ENCODE measurements around the gene SHROOM1. TPM values are rescaled to one million over a fixed set of nuclear protein-coding genes. Genes with fewer than 3 reads are reported as not detected.

SHROOM1 gene
- polyA plus RNA-seq, 1 donor from 2014 or later, result 1.8 TPM

DNA sequence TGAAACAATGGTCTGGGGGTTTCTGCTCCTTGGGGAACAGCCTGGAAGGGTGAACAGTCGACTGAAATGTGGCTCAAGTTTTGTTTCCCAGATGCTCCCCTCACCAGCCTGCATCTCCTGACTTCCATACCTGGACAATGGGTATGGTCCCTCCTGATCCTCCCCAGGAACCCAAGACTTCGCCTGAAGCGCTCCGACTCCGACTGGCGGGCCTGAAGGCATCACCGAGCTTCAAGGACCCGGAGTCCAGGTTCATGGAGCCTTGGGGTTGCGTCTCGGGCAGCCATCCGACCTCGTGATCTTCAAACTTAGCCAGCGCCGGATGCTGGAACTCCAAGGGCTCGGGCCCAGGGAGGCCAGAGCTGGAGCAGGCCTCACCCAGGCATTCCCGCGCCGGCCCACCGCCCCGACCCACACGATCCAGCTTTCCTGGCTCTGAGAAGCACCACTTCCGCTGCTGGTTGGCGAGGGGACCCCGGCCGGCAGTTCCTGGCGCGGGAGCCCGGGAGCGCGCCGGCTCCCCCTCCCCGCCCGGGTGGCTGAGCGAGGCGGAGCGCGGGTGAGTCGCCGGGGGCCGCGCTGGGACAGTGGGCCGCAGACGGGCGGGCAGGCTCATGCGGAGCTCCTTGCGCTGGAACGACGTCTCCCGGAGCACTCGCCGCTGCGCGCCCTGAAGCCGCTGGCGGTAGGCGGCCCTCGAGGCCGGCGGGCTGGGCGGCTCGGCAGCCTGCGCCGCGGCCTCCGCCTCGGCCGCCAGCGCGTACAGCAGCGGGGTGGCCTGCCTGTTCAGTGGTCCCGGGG is 5.2 kb downstream of the SHROOM1 start:
- Histone ChIP-seq H2AFZ (ENCODE audit: low read depth, low read length) (no peak overlapping the region), H3K9ac (ENCODE audit: low read length) (no peak overlapping the region), H3K9me2 (ENCODE audit: insufficient read depth, low read length) (no peaks in the 10 kb centered on the region), H3K27me3 (ENCODE audit: insufficient read depth, low read depth, low read length) (peaks cover 72% of the 10 kb centered on the region), H3K36me3 (ENCODE audit: insufficient read depth, low read length) (no peaks in the 10 kb centered on the region), H3K4me3 (ENCODE audit: low read length) (no peak overlapping the region), H3F3A (ENCODE audit: insufficient read depth, low read length, poor library complexity, severe bottlenecking) (no peaks in the 10 kb centered on the region), H3K4me2 (ENCODE audit: low read length) (no peak overlapping the region), H3K27ac (ENCODE audit: low read length) (no peak overlapping the region), H3K79me2 (replicated peaks; ENCODE audit: insufficient read depth, low read length) (no peaks in the 10 kb centered on the region), H4K20me1 (ENCODE audit: insufficient read depth) (no peaks in the 10 kb centered on the region), H3K9me3 (ENCODE audit: low read length) (no peaks in the 10 kb centered on the region)
- TF ChIP-seq TAF1 (IDR thresholded peaks at IDR 0.05; ENCODE audit: low read depth) (no peak), RAD21 (conservative IDR thresholded peaks at IDR 0.05) (no peak), MXI1 (conservative IDR thresholded peaks at IDR 0.05; ENCODE audit: poor library complexity, severe bottlenecking) (no peak), POLR2AphosphoS5 (IDR thresholded peaks at IDR 0.05) (no peak), EP300 (conservative IDR thresholded peaks at IDR 0.05; ENCODE audit: poor library complexity, severe bottlenecking) (no peak), SMC3 (conservative IDR thresholded peaks at IDR 0.05; ENCODE audit: poor library complexity) (no peak), EZH2 (IDR thresholded peaks at IDR 0.05; ENCODE audit: borderline replicate concordance, insufficient read depth, low read length, poor library complexity, severe bottlenecking) (no peak), REST (IDR thresholded peaks at IDR 0.05; ENCODE audit: borderline replicate concordance) (no peak)
- TF ChIP-seq, protein P1, sequence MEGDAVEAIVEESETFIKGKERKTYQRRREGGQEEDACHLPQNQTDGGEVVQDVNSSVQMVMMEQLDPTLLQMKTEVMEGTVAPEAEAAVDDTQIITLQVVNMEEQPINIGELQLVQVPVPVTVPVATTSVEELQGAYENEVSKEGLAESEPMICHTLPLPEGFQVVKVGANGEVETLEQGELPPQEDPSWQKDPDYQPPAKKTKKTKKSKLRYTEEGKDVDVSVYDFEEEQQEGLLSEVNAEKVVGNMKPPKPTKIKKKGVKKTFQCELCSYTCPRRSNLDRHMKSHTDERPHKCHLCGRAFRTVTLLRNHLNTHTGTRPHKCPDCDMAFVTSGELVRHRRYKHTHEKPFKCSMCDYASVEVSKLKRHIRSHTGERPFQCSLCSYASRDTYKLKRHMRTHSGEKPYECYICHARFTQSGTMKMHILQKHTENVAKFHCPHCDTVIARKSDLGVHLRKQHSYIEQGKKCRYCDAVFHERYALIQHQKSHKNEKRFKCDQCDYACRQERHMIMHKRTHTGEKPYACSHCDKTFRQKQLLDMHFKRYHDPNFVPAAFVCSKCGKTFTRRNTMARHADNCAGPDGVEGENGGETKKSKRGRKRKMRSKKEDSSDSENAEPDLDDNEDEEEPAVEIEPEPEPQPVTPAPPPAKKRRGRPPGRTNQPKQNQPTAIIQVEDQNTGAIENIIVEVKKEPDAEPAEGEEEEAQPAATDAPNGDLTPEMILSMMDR (IDR thresholded peaks at IDR 0.05; ENCODE audit: poor library complexity, severe bottlenecking), result no peak

DNA sequence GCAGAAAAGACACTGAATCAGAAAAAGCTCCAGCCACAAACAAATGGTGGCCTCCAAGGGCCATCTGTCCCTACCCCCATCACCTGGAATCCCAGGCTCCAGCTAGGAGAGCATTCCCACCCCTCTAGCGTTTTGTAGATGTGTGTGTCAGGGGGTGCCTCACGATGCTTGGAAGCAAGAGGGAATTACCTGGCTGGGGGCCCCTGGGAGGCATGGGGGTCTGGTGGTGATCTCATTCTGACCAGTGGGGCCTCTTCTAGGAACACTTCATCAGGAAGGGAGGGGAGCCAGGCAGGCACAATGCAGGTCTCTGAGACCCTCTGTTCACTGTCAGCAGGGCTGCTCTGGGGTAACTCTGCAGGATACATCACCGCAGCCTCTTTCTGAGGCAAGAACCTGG is 6.0 kb downstream of the SHROOM1 start:
- no peaks in the 10 kb centered on the region for H3K79me2 ChIP-seq (replicated peaks; ENCODE audit: insufficient read depth, low read length)
- no peaks in the 10 kb centered on the region for H3K9me2 ChIP-seq (ENCODE audit: insufficient read depth, low read length)
- peaks cover 64% of the 10 kb centered on the region for H3K27me3 ChIP-seq (ENCODE audit: insufficient read depth, low read depth, low read length)
- no peak overlapping the region for H3K9ac ChIP-seq (ENCODE audit: low read length)
- no peak for TF ChIP-seq SMC3 (conservative IDR thresholded peaks at IDR 0.05; ENCODE audit: poor library complexity)
- no peak for TF ChIP-seq EZH2 (IDR thresholded peaks at IDR 0.05; ENCODE audit: borderline replicate concordance, insufficient read depth, low read length, poor library complexity, severe bottlenecking)
- TF ChIP-seq TAF1 (IDR thresholded peaks at IDR 0.05; ENCODE audit: low read depth), result no peak
- no peak overlapping the region for H3K4me3 ChIP-seq (ENCODE audit: low read length)
- H3K9me3 ChIP-seq (ENCODE audit: low read length), result no peaks in the 10 kb centered on the region
- H3F3A ChIP-seq (ENCODE audit: insufficient read depth, low read length, poor library complexity, severe bottlenecking), result no peaks in the 10 kb centered on the region
- H3K4me2 ChIP-seq (ENCODE audit: low read length), result no peak overlapping the region
- H3K27ac ChIP-seq (ENCODE audit: low read length), result no peak overlapping the region
- H4K20me1 ChIP-seq (ENCODE audit: insufficient read depth), result no peaks in the 10 kb centered on the region
- H3K36me3 ChIP-seq (ENCODE audit: insufficient read depth, low read length), result no peaks in the 10 kb centered on the region
- no peak overlapping the region for H2AFZ ChIP-seq (ENCODE audit: low read depth, low read length)
